ENCODE results near the gene CECR2.

CECR2 gene

GRCh38 chr22:17597217-17597616 is 228.0 kb downstream of the CECR2 start:
- no peaks in the 10 kb centered on the region for H3K9me3 Mint-ChIP-seq
- H3K27ac Mint-ChIP-seq, result no peak overlapping the region
- peaks cover 58% of the 10 kb centered on the region for H3K36me3 Mint-ChIP-seq (ENCODE audit: low read depth)
- no peak for DNase-seq (ENCODE audit: low spot score)
- H3K4me1 Mint-ChIP-seq (ENCODE audit: low read depth), result no peaks in the 10 kb centered on the region
- H3K27me3 Mint-ChIP-seq (ENCODE audit: low read depth), result no peaks in the 10 kb centered on the region
- no peak overlapping the region for H3K4me3 Mint-ChIP-seq

GRCh38 chr22:17598318-17598717 is 229.1 kb downstream of the CECR2 start:
- H3K4me1 Mint-ChIP-seq (ENCODE audit: low read depth), result no peaks in the 10 kb centered on the region
- peaks cover 52% of the 10 kb centered on the region for H3K36me3 Mint-ChIP-seq (ENCODE audit: low read depth)
- H3K9me3 Mint-ChIP-seq, result no peaks in the 10 kb centered on the region

GRCh38 chr22:17601031-17601430 is 231.8 kb downstream of the CECR2 start:
- H3K36me3 Mint-ChIP-seq (ENCODE audit: low read depth), result peaks cover 38% of the 10 kb centered on the region
- no peaks in the 10 kb centered on the region for H3K9me3 Mint-ChIP-seq
- H3K4me3 Mint-ChIP-seq, result no peak overlapping the region
- H3K27ac Mint-ChIP-seq, result no peak overlapping the region
- H3K4me1 Mint-ChIP-seq (ENCODE audit: low read depth), result peaks cover 2% of the 10 kb centered on the region
- DNase-seq (ENCODE audit: low spot score), result no peak
- no peaks in the 10 kb centered on the region for H3K27me3 Mint-ChIP-seq (ENCODE audit: low read depth)

More at GRCh38 chr22:17598318-17598717, 229.1 kb downstream of the CECR2 start:
- no peak overlapping the region for H3K27ac Mint-ChIP-seq
- no peak overlapping the region for H3K4me3 Mint-ChIP-seq
- no peaks in the 10 kb centered on the region for H3K27me3 Mint-ChIP-seq (ENCODE audit: low read depth)
- no peak for DNase-seq (ENCODE audit: low spot score)

GRCh38 chr22:17603668-17604067 is 234.4 kb downstream of the CECR2 start:
- Mint-ChIP-seq H3K4me1 (ENCODE audit: low read depth) (peaks cover 2% of the 10 kb centered on the region), H3K27me3 (ENCODE audit: low read depth) (no peaks in the 10 kb centered on the region), H3K9me3 (no peaks in the 10 kb centered on the region), H3K36me3 (ENCODE audit: low read depth) (peaks cover 18% of the 10 kb centered on the region), H3K27ac (no peak overlapping the region), H3K4me3 (no peak overlapping the region)
- DNase-seq (ENCODE audit: low spot score), result no peak

DNA sequence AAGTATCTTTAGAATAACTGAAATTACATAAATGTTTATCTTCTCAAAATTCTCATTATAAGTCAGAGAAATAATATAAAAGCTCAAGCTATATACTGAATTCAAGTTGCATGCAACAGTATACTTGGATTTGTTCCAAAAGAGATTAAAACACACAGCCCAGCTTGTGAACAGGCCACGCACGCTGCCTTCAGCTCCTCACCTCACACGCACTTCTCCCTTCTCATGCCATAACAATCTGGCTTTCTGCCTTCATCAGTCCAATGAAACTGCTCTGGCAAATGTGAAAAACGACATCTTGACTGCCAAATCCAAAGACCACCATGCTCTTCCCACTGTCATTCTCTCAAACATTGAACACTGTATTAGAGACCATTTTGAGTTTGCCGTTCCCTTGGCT is 237.2 kb downstream of the CECR2 start:
- Mint-ChIP-seq H3K36me3 (ENCODE audit: low read depth) (peaks cover 4% of the 10 kb centered on the region), H3K4me3 (no peak overlapping the region), H3K27me3 (ENCODE audit: low read depth) (no peaks in the 10 kb centered on the region), H3K9me3 (no peaks in the 10 kb centered on the region), H3K27ac (no peak overlapping the region), H3K4me1 (ENCODE audit: low read depth) (peaks cover 2% of the 10 kb centered on the region)
- no peak for DNase-seq (ENCODE audit: low spot score)
